ENCODE results near the gene PRKCG.

Gene PRKCG

DNA sequence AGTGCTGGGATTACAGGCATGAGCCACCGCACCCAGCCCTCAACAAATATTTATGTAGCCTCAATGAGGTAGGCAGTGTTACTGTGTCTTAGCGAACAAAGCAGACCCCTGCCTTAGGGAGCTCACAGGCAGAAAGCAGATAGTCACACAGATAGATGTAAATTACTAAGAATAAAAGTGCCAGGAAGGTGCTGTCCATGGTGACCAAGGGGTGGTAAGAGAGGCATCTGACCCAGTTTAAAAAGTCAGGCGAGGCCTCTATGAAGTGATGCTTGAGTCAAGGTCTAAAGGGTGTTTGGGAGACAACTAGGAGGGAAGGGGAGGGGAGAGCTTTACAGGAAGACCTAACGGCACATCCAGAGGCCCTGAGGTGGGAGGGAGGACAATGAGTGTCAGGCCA, 14.7 kb downstream of the PRKCG start:
- DNase-seq (ENCODE audit: insufficient read length, low spot score) (no peak), FAIRE-seq (no peak)

DNA sequence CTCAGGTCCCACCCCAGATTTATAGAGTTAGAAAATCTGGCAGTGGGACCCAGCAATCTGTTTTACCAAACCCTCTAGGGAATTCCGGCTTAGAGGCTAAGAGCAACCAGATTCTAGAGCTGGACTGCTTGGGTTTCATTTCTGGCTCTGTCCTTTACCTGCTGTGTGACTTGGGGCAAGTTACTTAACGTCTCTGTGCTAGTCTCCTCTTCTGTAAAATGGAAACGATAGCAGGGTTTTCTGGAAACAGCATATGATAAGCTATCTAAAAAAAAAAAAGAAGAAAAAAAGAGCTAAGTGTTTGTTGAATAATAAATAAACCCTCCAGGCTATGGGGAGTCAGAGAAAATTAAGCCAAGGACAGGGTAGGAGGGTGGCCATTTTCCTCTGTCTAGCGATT, 15.5 kb downstream of the PRKCG start:
- FAIRE-seq, result no peak
- no peak for DNase-seq (ENCODE audit: insufficient read length, low spot score)

DNA sequence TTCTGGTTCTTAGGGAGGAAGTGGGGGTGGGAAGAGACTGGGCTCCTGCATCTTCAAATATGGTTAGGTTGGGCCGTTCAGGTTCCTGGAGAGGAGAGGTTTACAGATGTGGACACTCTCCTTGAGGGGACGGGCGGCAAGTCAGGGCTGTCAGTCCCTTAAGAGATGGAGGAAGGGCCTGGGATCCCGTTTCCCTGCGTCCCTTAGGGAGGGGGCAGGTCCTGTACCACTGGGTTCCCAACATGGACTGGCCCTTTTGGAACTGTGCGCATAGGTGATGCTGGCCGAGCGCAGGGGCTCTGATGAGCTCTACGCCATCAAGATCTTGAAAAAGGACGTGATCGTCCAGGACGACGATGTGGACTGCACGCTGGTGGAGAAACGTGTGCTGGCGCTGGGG, 16.2 kb downstream of the PRKCG start:
- no peak for FAIRE-seq
- no peak for DNase-seq (ENCODE audit: insufficient read length, low spot score)

DNA sequence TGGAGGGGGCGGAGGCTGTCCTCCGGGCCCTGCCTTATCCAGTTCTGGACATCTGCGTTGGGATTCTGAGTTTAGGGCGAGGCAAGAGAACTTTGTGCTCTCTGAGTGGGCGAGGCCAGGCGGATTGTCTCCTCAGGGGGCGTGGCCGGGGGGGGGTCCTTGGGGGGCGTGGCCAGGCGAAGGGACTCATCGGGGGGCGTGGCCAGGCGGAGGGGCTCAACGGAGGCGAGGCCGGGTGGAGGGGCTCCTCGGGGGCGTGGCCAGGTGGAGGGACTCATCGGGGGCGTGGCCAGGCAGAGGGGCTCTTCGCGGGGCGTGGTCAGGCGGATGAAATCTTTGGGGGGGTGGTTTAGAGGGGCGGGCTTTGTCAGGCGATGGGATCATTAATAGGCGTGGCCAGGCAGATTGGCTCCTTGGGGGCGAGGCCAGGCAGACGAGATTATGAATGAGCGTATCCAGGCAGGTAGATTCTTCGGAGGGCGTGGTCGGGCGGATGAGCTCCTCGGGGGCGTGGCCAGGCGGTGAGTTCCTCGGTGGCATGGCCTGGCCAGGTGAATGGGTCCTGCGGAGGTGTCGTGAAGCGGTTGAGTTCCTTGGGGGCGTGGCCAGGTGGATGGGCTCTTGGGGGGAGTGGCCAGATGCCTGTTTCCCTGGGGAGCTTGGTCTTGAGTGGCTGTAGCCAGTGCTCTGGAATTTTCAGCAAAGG, 16.8 kb downstream of the PRKCG start:
- no peak for FAIRE-seq
- DNase-seq (ENCODE audit: insufficient read length, low spot score), result no peak

DNA sequence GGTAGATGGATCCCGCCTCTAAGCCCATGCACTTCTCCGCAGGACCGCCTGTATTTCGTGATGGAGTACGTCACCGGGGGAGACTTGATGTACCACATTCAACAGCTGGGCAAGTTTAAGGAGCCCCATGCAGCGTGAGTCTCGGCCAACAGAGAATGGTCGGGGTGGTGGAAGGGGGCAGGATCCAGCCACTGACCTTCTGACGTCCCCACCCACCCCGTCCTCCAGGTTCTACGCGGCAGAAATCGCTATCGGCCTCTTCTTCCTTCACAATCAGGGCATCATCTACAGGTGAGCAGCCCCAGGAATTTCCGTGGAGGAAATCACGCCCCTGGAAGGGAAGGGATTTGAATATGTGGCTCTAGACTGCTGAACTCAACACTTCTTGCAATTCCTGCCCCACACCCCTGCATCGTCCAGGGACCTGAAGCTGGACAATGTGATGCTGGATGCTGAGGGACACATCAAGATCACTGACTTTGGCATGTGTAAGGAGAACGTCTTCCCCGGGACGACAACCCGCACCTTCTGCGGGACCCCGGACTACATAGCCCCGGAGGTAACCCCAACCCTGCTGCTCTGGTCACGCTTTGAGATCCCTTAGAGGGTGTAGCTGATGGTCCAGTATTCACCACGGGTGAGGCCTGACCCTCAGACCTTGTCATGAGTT, 18.3 kb downstream of the PRKCG start:
- no peak for DNase-seq (ENCODE audit: insufficient read length, low spot score)
- no peak for FAIRE-seq

DNA sequence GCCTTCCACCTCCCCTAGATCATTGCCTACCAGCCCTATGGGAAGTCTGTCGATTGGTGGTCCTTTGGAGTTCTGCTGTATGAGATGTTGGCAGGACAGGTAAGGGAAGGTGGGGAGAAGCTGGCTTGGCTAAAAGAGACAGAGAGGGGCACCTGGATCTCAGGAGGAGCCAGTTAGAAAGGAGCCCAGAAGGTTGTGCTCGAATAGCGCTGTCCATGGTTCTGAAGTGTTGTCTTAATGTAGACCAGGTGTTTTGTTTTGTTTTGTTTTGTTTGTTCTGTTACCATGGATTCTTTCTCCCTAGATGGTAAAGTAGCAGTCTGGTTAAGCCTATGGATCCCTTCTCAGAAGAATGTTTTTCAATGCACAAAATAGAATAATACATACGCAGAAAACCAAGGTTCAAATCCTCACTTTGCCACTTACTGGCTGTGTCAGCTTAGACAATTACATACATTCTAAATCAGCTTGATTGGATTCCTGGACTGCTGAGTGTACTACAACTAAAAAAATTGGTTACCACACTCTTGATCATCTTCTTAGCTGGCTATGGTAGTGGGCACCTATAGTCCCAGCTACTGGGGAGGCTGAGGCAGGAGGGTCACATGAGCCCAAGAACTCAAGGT, 21.2 kb downstream of the PRKCG start:
- no peak for FAIRE-seq
- DNase-seq (ENCODE audit: insufficient read length, low spot score), result no peak

DNA sequence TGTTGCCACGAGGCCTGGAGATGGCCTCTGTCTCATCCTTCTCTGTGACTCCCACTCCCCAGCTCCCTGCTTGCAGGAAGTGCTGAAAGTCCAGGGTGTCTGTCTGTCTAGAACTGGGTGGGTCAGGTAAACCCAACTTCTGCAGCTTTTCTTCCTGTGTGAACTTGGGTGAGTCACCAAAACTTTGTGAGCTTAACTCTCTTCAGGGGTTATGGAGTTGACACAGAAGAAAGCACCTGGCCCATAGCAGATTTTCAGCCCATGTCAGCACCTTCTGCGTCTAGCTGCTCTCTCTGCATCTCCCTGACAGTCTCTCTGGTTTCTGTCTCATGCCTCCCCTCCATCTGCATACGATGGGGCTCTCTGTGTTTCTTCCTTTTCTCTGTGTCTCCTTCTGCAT, 22.9 kb downstream of the PRKCG start:
- FAIRE-seq, result no peak
- no peak for DNase-seq (ENCODE audit: insufficient read length, low spot score)

DNA sequence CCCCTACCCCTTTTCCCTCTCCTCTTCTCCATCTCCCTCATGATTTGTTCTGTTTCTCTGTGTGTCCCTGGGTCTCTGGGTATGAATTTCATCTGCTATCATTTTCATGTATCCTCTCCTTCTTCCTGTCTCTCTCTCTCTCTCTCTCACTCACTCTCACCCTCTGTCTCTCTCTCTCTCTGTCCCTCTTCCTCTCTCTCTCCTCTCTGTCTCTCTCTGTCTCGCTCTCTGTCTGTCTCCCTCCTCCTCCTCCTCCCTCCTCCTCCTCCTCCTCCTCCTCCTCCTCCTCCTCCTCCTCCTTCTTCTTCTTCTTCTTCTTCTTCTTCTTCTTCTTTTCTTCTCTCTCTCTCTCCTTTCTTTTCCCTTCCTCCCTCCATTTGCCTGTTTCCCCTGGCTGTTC, 23.8 kb downstream of the PRKCG start:
- FAIRE-seq, result no peak
- no peak for DNase-seq (ENCODE audit: insufficient read length, low spot score)

DNA sequence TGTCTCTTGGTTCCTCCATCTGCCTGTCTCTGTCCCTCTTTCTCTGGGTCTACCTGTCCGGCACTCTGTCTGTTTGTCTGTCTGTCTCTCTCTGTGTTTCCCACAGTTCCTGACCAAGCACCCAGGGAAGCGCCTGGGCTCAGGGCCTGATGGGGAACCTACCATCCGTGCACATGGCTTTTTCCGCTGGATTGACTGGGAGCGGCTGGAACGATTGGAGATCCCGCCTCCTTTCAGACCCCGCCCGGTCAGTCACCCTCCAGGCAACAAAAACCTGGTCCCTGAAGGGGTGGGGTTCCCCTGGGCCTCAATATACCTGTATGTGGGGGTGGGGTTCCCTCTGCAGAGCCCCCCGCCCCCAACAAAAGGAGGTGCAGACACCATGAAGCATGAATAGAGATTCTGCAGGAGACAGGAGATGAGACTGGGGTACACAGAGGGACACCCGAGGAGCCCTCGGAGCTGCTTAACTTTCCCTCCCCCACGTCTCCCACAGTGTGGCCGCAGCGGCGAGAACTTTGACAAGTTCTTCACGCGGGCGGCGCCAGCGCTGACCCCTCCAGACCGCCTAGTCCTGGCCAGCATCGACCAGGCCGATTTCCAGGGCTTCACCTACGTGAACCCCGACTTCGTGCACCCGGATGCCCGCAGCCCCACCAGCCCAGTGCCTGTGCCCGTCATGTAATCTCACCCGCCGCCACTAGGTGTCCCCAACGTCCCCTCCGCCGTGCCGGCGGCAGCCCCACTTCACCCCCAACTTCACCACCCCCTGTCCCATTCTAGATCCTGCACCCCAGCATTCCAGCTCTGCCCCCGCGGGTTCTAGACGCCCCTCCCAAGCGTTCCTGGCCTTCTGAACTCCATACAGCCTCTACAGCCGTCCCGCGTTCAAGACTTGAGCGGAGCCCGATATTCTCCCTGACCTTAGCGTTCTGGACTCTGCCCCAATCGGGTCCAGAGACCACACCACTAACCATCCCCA, 24.5 kb downstream of the PRKCG start:
- DNase-seq (ENCODE audit: insufficient read length, low spot score), result peak; percentile 64

DNA sequence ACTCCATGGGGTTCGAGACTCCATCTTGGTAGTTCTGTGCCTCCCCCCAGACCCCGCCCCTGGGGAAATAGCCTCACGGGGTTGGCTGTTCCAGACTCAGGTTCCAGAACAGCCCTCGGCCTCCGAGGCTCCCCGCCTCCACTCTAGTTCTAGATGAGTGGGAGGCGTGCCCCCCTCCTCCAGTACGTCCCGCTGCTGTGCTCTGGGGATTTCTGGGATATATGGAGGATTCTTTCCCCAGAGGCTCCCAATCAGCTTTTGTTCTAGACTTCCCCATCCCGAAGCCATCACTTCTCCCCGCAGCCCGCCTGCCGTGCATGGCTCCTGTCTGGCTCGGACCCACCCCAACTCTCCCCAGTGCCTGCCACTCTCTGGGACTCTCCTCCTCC, 25.2 kb downstream of the PRKCG start:
- no peak for FAIRE-seq

More for the DNA sequence above, 24.5 kb downstream of the PRKCG start:
- FAIRE-seq, result peak; percentile 79

DNA sequence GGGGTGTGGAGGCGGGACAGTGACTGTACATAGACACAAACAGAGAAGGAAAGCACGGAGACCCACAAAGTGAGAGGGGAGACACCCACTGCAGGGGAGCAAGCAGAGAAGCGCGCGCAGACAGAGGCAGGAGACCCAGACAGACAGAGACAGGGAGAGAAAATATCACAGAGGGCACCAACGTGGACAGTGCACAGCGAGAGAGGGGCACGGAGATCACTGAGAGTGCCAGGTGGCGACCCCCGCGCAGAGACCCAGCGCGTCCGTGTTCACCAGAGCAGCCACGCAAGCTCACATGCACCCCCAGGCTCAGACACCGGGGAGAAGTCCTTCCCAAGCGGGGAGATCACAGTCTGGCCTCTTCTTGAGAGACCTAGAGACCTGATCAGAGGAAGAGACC, 25.7 kb downstream of the PRKCG start:
- FAIRE-seq (no peak), DNase-seq (ENCODE audit: insufficient read length, low spot score) (no peak)

More for the DNA sequence above, 25.2 kb downstream of the PRKCG start:
- no peak for DNase-seq (ENCODE audit: insufficient read length, low spot score)

DNA sequence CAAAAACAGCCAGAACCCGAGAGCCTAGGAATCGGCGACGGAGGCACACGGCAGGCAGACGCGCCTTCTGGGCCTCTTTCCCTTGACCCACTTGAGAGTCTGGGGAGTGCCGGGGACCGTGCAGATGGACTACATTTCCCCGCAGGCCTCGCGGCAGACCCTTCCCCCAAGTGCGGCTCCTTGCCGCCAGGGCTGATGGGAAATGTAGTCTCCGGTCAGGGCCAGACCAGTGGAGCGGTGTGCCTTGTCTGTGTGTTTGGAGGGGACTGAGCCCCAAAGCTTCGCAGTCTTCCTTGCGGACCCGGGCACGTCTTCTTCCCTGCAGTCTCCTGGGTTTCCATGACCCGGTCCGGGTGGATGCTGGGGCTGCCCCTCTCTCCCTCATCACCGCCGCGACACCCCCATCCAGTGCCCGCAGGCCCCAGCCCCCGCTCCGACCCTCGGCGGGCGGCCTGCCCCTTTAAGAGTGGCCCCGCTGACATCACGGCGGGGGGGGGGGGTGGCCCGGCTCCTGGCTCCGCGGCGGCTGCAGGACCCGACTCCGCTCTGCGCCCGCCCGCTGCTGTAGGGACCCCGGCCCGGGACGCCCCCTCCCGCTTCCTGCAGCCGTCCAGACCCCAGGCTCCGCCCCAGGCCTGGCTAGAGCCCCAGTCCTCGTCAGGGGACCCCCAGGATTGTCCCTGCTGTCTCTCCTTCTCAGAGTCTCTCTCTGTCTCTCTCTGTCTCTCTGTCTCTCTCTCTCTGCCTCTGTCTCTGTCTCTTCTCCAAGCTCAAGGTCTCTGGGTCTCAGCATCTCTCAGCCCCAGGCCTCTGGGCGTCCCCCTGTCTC, 26.3 kb downstream of the PRKCG start:
- DNase-seq (ENCODE audit: insufficient read length, low spot score) (no peak), FAIRE-seq (peak; percentile 42)

DNA sequence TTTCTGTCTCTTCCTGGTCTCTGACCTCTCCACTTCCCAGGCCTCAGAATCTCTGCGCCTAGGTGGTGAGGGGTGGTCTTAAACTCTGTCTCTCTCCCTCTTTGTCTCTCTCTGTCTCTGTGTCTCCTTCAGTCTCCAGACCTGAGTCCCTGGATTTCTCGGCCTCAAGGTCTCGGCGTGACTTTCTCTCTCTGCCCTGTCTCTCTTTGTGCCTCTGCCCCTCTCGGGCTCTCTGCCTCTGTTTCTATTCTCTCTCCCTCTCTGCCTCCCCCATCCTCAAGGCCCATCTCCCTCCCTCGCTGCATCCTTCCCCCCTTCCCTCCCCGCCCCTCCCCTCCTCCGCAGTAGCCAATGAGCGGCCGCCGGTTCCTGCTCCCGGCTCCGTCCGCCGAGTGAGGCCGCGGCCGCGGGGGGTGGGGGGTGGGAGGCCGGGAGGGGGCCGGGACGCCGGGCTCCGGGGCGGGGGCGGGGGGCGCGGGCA, 27.0 kb downstream of the PRKCG start, which contains the start of gene CACNG7:
Gene CACNG7, plus strand, starts transcription at position 344 of the 481 bp plus-strand sequence. CDS start 3,554 bp downstream, outside the sequence.
- DNase-seq (ENCODE audit: insufficient read length, low spot score) (no peak), FAIRE-seq (no peak)

DNA sequence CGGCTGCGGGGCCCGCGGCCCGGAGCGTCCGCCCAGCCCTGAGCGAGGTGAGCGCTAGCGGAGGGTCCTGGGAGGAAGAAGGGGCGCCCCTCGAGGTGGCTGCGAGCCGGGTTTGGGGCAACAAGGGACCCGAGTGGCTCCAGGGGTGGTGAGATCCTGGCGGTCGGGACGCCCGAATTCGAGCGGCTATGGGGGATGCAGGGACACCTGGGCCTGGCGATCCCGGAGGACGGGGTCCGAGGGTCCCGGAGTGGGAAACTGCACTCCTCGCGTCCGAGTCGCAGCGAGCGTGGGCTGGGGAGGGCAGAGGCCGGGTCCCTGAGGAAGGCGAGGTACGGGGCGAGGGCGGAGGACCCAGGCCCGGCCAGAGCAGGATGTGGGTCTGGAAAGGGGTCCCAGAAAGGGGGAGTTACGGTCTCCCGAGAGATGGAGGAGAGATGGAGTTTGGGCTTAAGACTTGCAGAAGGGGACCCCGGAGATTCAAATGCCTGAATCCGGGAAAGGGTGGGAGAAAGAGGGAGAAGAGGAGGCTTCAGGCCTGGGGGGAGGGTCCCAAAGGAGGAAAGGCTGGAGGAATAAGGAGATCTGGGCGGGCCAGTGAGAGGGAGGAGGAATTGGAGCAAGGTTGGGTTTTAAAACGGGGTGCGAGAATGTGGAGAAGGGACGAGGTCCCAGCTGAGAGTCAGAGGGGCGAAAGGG, 27.6 kb downstream of the PRKCG start:
- no peak for DNase-seq (ENCODE audit: insufficient read length, low spot score)
- no peak for FAIRE-seq

DNA sequence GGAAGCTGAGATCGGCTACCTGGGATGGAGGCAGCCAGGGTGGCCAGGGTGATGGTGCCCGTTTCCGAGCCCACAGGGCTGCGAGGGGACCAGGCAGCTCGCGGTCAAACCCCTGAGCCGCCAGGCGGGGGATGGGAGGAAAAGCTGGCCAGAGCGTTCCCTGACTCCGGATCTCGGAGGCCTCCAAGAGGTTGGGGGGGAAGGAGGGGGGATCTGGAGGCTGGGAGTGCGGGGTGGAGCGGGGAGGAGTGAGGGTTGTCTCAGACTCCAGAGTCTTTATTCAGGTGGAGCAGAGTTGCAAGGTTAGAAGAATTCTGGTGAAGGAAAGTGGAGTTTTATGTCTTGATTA, 28.1 kb downstream of the PRKCG start:
- peak; percentile 85 for FAIRE-seq
- no peak for DNase-seq (ENCODE audit: insufficient read length, low spot score)

DNA sequence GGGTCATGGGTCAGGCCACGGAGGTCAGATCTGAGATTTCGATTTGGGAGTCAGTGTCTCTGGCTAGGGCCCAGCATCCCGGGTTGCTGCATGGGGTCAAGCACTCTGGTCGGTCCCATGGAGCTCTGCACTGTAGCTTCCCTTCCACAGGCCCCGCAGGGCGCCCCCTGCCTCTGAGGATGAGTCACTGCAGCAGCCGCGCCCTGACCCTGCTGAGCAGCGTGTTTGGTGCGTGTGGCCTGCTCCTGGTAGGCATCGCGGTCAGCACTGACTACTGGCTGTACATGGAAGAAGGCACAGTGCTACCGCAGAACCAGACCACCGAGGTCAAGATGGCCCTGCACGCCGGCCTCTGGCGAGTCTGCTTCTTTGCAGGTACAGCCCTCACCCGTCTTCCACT, 30.7 kb downstream of the PRKCG start:
- no peak for FAIRE-seq
- no peak for DNase-seq (ENCODE audit: insufficient read length, low spot score)

DNA sequence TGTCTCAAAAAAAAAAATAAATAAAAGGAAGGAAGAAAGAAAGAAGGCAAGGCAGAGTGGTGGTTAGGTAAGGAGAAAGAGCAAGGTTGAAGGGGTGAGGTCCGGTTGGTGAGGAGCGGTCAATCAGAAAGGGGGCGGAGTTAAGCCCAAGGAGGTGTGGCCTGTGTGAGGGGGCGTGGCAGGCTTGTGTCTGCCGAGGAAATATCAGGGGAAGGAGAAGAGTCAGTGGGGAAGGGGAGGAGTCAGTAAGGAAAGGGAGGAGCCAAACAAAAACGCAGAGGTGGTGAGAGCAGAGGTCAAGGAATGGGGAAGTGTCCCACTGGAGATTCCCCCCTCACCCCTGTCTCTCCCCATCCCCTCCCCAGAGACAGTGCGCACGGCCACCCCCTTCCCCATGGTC, 33.0 kb downstream of the PRKCG start:
- no peak for DNase-seq (ENCODE audit: insufficient read length, low spot score)
- no peak for FAIRE-seq

DNA sequence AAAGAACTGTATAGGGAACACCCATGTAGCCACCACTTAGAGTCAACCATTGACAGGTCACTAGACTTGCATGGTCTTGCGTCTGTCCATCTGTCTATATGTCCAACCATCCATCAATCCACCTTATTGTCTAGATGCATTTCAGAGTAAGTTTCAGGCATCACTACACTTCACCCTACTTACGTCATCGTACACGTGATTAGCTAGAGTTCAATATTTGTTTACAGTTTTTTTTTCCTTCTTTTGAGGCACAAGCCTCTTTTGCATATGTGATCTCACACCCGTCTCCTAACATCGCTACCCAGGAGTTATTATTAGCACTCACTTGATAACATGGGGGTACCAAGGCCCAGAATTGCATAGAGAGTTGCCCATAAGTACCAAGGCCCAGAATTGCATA, 34.0 kb downstream of the PRKCG start:
- no peak for DNase-seq (ENCODE audit: insufficient read length, low spot score)
- no peak for FAIRE-seq

DNA sequence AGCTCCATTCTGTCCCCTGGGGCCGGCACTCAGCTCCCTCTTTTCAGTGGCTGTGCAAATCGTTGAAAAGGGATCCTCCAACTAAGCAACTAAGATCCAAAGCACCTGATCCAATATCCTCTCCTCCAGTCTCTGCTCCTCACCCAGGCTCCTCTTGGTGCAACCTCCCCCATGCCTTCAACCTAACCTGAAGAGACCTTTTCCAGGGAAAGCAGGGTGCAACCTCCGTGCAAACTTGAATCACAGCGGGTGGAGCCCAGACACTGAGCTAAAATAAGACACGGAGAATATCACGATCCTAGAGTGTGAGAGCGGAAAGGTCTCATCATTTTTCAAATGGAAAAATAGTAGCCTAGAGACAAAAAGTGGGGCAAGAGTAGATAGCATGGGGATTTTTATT, 35.4 kb downstream of the PRKCG start:
- no peak for DNase-seq (ENCODE audit: insufficient read length, low spot score)
- no peak for FAIRE-seq

Data from HTR-8/SVneo (cell line).